Adrenal gland (tissue), 12 donors: ENCODE measurements around the gene NOC4L. TPM values are rescaled to one million over a fixed set of nuclear protein-coding genes. Genes with fewer than 3 reads are reported as not detected.

Source experiments
- DNase-seq, 7 donors: peaks; one replicate each; pipeline ENCODE4 v3.0.0-alpha.2; 2019 to 2020
- H3K27ac ChIP-seq, 5 donors: fragments of 200-600 bp; sonication (generic) in 4 of 5; 1 replicate in 3 of 5; 2 replicates in 2 of 5; pipeline versions ENCODE4 v1.5.1 to v1.8.0; 2016 to 2020; ENCODE audit warnings: mild to moderate bottlenecking in 1 of 5
- H3K27me3 ChIP-seq: fragments of 200-600 bp; 2 replicates; pipeline ENCODE4 v1.8.0; 2021
- H3K36me3 ChIP-seq, 2 donors: fragments of 200-600 bp; replicated peaks in 1 of 2; 1 replicate in 1 of 2; 2 replicates in 1 of 2; pipeline versions ENCODE4 v1.5.1 to v1.8.0; 2018 to 2022
- H3K4me1 ChIP-seq, 2 donors: fragments of 200-600 bp; replicated peaks in 1 of 2; 1 replicate in 1 of 2; 2 replicates in 1 of 2; pipeline versions ENCODE4 v1.5.1 to v1.8.0; 2018 to 2021
- H3K4me3 ChIP-seq, 4 donors: fragments of 200-600 bp; sonication (generic) in 3 of 4; one replicate each; pipeline ENCODE4 v1.5.1; 2016 to 2018
- H3K9me3 ChIP-seq, 3 donors: fragments of 200-600 bp; sonication (generic) in 1 of 3; replicated peaks in 1 of 3; 1 replicate in 2 of 3; 2 replicates in 1 of 3; pipeline versions ENCODE4 v1.5.1 to v1.8.0; 2016 to 2021
- POLR2A ChIP-seq, 2 donors: fragments of 450-650 bp; IDR thresholded peaks; one replicate each; pipeline ENCODE4 v1.6.1; 2017; ENCODE audit warnings: antibody characterized with exemption in 2 of 2, mild to moderate bottlenecking in 2 of 2, moderate library complexity in 1 of 2
- WGBS, 4 donors: extraction: QIAGEN DNeasy Blood & Tissue Kit in 2 of 4; methylation state at CpG; one replicate each; pipeline versions ENCODE4 v1.1.5 to v1.1.7; 2013 to 2017; 5-methylcytosine and 5-hydroxymethylcytosine counted together
- intact Hi-C, 2 donors: fragments of 100-400 bp; cut with DNase I; formaldehyde crosslinking; loops; one replicate each; pipeline versions ENCODE4 v1.14.1 to v1.15.0; 2022 to 2023
- polyA plus RNA-seq, 3 donors: library from polyadenylated mRNA; stranded (reverse); fragments of 200-250 nt in 2 of 3; fragments of 350-450 nt in 1 of 3; fragmentation: Illumina TruSeq in 1 of 3; extraction: RNeasy Lipid Tissue Mini Kit (QIAGEN cat#74804) in 1 of 3; gene quantifications; one replicate each; pipeline ENCODE4 v1.2.3, GENCODE V29; 2013 to 2014
- small RNA-seq, 2 donors: library from RNA; depleted of rRNA; stranded (forward); fragments of <200 nt; gene quantifications; one replicate each; pipeline ENCODE3, GENCODE V24; 2016
- total RNA-seq, 9 donors: library from RNA; depleted of rRNA in 4 of 9; stranded (reverse); fragments of >200 nt in 4 of 9; fragments of 120-200 nt in 1 of 9; fragmentation: NEBNext Ultra II Directional in 1 of 9; extraction: Animal tissue kit (Norgen Biotek cat#: 25700) in 1 of 9; gene quantifications; one replicate each; pipeline versions ENCODE4 v1.1.0 to v1.2.4, GENCODE V29; 2013 to 2023
- TF ChIP-seq, protein P1 (sequence below), 6 experiments: fragments of 450-650 bp in 4 of 6; fragments of 200-600 bp in 2 of 6; sonication (generic) in 1 of 6; IDR thresholded peaks; 1 replicate in 5 of 6; 2 replicates in 1 of 6; pipeline versions ENCODE4 v1.5.1 to v1.8.0; 2016 to 2021; ENCODE audit warnings: antibody characterized with exemption in 6 of 6, mild to moderate bottlenecking in 2 of 6, moderate library complexity in 1 of 6
- donor health status: healthy with polysubstance abuse.
- donor health status: Bipolar disorder and iron deficiency.
- donor health status: DM: yes; HTN: yes; CAD: no.
- donor health status: DM: no; HTN: no; CAD: no.
- donor health status: DM: no; HTN: no; CAD: no.
- donor health status: DM: yes; HTN: yes; CAD: no.

NOC4L gene
- total and polyA plus RNA-seq, 12 donors = 4.7 to 51.5 (median 17.5) TPM

DNA sequence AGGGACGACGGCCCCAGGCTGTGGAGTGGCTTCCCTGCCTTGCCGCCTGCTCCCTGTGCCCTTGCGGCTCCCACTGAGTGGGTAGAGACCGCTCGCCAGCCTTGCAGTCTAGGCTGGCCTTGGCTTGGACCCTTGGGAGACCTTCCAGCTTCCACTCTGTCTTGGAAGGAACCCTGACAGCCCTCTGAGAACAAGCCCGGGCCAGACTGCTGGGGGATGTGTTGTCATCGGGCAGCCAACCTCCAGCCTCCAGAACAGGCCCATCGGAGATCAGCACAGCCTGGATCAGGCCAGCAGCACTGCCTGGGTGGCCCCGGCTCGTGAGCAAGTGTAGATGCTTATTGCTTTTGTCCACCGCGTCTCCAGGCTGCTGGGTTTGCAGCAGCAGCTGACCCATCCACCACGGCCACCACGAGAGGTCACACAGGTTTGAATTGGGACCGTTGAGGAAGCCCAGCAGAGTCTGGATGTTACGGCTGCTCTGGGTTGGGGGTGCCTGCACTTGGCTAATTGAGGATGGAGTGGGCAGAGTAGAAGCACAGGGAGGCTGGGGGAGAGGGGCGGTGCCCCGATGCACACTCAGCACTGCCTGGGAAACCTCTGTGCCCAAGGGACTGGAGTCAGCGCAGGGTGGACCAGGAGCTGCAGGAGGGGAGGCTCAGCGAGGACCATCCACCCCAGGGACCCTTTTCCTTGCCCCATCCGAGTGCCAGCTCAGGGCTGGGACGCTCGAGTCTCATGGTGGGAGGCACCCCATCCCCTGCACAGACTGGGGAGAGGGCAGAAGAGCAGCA lies 55.5 kb downstream of the NOC4L start:
- no peak overlapping the region for H3K27ac ChIP-seq
- no peaks in the 10 kb centered on the region for H3K36me3 ChIP-seq
- WGBS, 4 donors = 72 to 81% (median 75%) methylated on average over 14 to 24 of the region's 24 CpGs
- intact Hi-C loops = no loop called here
- H3K9me3 ChIP-seq = no peaks in the 10 kb centered on the region
- H3K4me1 ChIP-seq = no peaks in the 10 kb centered on the region
- no peak for TF ChIP-seq POLR2A (IDR thresholded peaks at IDR 0.05)
- TF ChIP-seq, protein P1, sequence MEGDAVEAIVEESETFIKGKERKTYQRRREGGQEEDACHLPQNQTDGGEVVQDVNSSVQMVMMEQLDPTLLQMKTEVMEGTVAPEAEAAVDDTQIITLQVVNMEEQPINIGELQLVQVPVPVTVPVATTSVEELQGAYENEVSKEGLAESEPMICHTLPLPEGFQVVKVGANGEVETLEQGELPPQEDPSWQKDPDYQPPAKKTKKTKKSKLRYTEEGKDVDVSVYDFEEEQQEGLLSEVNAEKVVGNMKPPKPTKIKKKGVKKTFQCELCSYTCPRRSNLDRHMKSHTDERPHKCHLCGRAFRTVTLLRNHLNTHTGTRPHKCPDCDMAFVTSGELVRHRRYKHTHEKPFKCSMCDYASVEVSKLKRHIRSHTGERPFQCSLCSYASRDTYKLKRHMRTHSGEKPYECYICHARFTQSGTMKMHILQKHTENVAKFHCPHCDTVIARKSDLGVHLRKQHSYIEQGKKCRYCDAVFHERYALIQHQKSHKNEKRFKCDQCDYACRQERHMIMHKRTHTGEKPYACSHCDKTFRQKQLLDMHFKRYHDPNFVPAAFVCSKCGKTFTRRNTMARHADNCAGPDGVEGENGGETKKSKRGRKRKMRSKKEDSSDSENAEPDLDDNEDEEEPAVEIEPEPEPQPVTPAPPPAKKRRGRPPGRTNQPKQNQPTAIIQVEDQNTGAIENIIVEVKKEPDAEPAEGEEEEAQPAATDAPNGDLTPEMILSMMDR (IDR thresholded peaks at IDR 0.05) = no peak
- peaks cover 8% of the 10 kb centered on the region for H3K27me3 ChIP-seq
- H3K4me3 ChIP-seq = no peak overlapping the region
- no peak for DNase-seq

DNA sequence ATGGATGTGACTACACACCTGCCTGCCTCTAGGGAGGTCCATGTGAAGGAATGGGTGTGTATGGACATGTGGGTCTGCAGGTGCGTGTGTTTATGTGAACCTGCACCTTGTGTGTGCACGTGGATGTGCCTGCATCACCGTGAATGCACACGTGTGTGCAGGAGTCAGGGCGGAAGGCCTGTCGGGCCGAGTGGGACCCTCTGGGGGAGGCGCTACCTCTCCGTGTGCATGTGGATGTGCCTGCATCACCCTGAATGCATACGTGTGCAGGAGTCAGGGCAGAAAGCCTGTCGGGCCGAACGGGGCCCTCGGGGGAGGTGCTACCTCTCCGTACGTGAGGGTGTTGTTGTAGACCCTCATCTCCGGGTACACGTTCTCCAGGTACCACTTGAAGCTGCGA lies 56.5 kb downstream of the NOC4L start:
- H3K27ac ChIP-seq = no peak overlapping the region
- DNase-seq = no peak
- H3K36me3 ChIP-seq = no peaks in the 10 kb centered on the region
- TF ChIP-seq, protein P1 (IDR thresholded peaks at IDR 0.05) = no peak
- no peak for TF ChIP-seq POLR2A (IDR thresholded peaks at IDR 0.05)
- 72 to 91% (median 83%) methylated on average over 16 to 19 of the region's 19 CpGs for WGBS, 4 donors
- H3K9me3 ChIP-seq = no peaks in the 10 kb centered on the region
- intact Hi-C loops = no loop called here
- no peaks in the 10 kb centered on the region for H3K4me1 ChIP-seq
- peaks cover 19% of the 10 kb centered on the region for H3K27me3 ChIP-seq
- no peak overlapping the region for H3K4me3 ChIP-seq

DNA sequence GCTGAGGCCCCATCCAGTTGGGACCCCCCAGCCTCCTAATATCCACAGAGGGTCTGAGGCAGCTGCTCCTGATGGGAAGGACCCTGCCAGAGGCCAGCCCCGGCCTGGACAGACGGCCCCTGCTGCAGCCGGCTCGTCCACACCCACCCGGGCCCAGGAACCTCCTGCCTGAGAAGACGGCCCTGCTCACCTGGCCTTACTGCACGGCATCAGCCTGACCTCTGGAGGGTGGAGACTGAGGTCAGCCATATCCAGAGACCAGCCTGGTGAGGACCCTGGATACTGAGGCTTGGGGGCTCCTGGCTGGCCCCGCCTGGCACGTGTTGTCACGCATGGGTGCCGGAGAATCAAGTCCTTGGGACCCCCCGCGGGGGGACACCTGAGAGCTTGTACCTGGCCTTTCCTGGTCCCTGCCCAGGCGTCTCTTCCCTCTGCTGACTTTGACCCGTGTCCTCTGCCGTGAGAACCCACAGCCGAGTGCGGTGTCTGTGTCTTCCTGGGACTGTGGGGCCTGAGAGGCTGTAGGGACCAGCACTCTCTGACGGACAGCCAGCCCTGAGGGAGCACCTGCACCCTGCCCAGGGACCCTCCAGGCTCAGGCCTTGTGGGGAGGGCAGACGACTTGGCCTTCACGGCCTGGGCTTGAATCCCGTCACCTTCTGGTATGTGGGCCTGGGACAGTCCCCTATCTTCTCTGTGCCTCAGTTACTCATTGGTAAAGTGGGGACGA lies 57.3 kb downstream of the NOC4L start:
- Histone ChIP-seq H3K27me3 (peaks cover 23% of the 10 kb centered on the region), H3K4me3 (no peak overlapping the region), H3K36me3 (no peaks in the 10 kb centered on the region), H3K9me3 (no peaks in the 10 kb centered on the region), H3K4me1 (no peaks in the 10 kb centered on the region), H3K27ac (no peak overlapping the region)
- WGBS, 4 donors = 79 to 85% (median 80%) methylated on average over 9 to 23 of the region's 23 CpGs
- no peak for DNase-seq
- TF ChIP-seq POLR2A (IDR thresholded peaks at IDR 0.05) = no peak
- TF ChIP-seq, protein P1 (IDR thresholded peaks at IDR 0.05) = no peak
- intact Hi-C loops = no loop called here

Small RNA genes lying within 50 kb of the gene (small RNA-seq; reads per million reads assigned to genes)
- 0 reads per million in 2 donors for gene AC138466.3

Other genes with a start within 250 kb of the NOC4L start
- 10 to 100 TPM in 8 of 9 donors, 1 to 10 TPM in 1; 4.9 to 82.1 (median 29.1) TPM for gene ULK1, start 249.8 kb upstream of the NOC4L start, total RNA-seq
- gene ULK1, start 249.8 kb upstream of the NOC4L start, polyA plus RNA-seq = 100 to 1,000 TPM in 1 of 3 donors, 10 to 100 TPM in 1, 1 to 10 TPM in 1; 2.9 to 123 (median 54.0) TPM
- gene PUS1, start 215.2 kb upstream of the NOC4L start, total RNA-seq = 10 to 100 TPM in 8 of 9 donors, 1 to 10 TPM in 1; 10.0 to 46.5 (median 21.8) TPM
- gene PUS1, start 215.2 kb upstream of the NOC4L start, polyA plus RNA-seq = 10 to 100 TPM; 11.7 to 57.4 (median 56.0) TPM
- 10 to 100 TPM; 11.5 to 42.4 (median 29.0) TPM for gene EP400, start 194.5 kb upstream of the NOC4L start, total RNA-seq
- gene EP400, start 194.5 kb upstream of the NOC4L start, polyA plus RNA-seq = 10 to 100 TPM; 22.5 to 43.2 (median 28.6) TPM
- gene DDX51, start 138 bp upstream of the NOC4L start, total RNA-seq = 10 to 100 TPM in 8 of 9 donors, 1 to 10 TPM in 1; 4.8 to 22.5 (median 14.2) TPM
- 10 to 100 TPM in 2 of 3 donors, 1 to 10 TPM in 1; 7.5 to 64.4 (median 29.9) TPM for gene DDX51, start 138 bp upstream of the NOC4L start, polyA plus RNA-seq
- gene GALNT9, start 185.1 kb downstream of the NOC4L start, total RNA-seq = 1 to 10 TPM in 6 of 9 donors, under 1 TPM in 2, not detected in 1; 0.57 to 7.8 (median 1.5) TPM
- gene GALNT9, start 185.1 kb downstream of the NOC4L start, polyA plus RNA-seq = 1 to 10 TPM in 1 of 3 donors, under 1 TPM in 2; 0.44 to 2.5 (median 0.72) TPM